HG03039 (cell line): ENCODE results near the gene WTAP.

Experiments used
- ATAC-seq: cut with Tn5 transposase; IDR thresholded peaks from one replicate; pipeline ENCODE4 v1.9.1; 2021; ENCODE audit warnings: mild to moderate bottlenecking, moderate library complexity; ENCODE audit not compliant: unreplicated experiment

WTAP gene

DNA sequence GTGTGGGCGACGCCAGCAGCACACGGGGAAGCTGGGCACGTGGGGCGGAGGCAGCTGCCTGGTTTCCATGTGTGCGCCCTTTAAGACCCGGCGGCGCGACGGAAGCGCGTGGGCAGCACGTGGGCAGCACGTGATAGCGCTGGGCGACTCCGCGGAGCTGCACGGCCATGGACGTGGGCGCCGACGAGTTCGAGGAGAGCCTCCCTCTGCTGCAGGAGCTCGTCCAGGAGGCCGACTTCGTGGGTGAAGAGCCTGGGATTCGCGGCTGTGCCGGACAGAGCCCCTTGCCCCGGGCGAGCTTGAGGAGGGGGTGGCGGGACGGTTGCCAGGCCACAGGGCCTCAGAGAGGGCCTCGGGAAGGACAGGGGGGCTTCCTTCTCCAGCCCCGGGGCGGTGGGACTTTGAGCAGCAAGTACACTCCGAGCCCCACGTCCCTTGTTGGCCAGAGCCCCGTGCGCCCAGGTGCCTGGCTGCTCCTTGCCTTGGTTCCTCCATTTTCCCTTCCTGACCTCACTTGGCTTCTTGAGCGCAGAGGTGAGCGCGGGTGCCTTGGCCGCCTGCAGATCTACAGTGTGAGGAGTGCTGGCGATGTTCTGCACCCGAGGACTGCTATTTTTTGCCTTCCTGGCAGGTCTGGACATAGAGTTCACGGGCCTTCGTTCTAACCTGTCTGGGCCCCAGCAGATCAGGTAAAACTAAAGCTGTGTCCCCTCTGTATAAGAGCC is 73.0 kb downstream of the WTAP start, which contains the start of gene PNLDC1:
Gene PNLDC1 (plus strand): TSS at position 136 of the 725 bp plus-strand sequence. CDS start 32 bp downstream, at position 168.
- ATAC-seq = no peak

DNA sequence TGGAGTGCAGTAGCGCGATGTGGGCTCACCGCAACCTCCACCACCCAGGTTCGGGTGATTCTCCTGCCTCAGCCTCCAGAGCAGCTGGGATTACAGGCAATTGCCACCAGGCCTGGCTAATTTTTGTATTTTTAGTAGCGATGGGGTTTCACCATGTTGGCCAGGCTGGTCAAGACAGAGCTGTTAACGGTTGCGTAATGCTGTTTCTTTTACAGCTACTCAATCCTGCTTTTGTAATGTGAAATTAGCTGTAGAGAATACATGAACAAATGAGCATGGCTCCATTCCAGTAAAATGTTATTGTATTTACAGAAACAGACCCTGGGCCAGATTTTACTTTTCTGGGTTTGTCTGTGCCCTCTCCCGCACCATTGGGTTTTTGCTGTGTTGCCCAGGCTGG is 74.6 kb downstream of the WTAP start:
- ATAC-seq = no peak

- no peak for ATAC-seq
Measured at GRCh38 chr6:159804504-159804903, 77.2 kb downstream of the WTAP start.

- no peak for ATAC-seq
Measured at GRCh38 chr6:159805440-159806020, 78.2 kb downstream of the WTAP start.
